DOHH2 (cell line): ENCODE data around the gene ABAT.
"Not testable (repeated sequence)": the region's sequence is repeated elsewhere in the genome, so short reads cannot be mapped to it uniquely, and the experiment has no call there.

Source experiments
- H3F3A ChIP-seq: fragments of 200-600 bp; sonication (generic), shearing (Covaris generic); 2 replicates; pipeline ENCODE4 v1.6.0; 2016; ENCODE audit warnings: antibody characterized with exemption, mild to moderate bottlenecking; ENCODE audit not compliant: control insufficient read depth, insufficient read depth
- H3K27ac ChIP-seq: fragments of 200-600 bp; sonication (generic); 2 replicates; pipeline ENCODE4 v1.5.1; 2014; ENCODE audit warnings: low read depth, mild to moderate bottlenecking, low read length, moderate library complexity
- H3K27me3 ChIP-seq: fragments of 200-600 bp; sonication (generic); 2 replicates; pipeline ENCODE4 v1.6.1; 2014; ENCODE audit warnings: mild to moderate bottlenecking, low read length, mixed read lengths; ENCODE audit not compliant: control insufficient read depth
- H3K36me3 ChIP-seq: fragments of 200-600 bp; sonication (generic); 2 replicates; pipeline ENCODE4 v1.6.1; 2014; ENCODE audit warnings: mild to moderate bottlenecking, low read length, moderate library complexity, mixed read lengths; ENCODE audit not compliant: control insufficient read depth
- H3K4me1 ChIP-seq: fragments of 200-600 bp; sonication (generic); 2 replicates; pipeline ENCODE4 v1.6.1; 2014; ENCODE audit warnings: mild to moderate bottlenecking, low read length, mixed read lengths; ENCODE audit not compliant: control insufficient read depth
- H3K4me2 ChIP-seq: fragments of 200-600 bp; sonication (generic); 2 replicates; pipeline ENCODE4 v1.6.0; 2014; ENCODE audit warnings: mild to moderate bottlenecking, low read length, moderate library complexity
- H3K4me3 ChIP-seq: fragments of 200-600 bp; sonication (generic); 2 replicates; pipeline ENCODE4 v1.5.1; 2014; ENCODE audit warnings: mild to moderate bottlenecking, low read length, mixed read lengths
- H3K79me2 ChIP-seq: fragments of 200-600 bp; sonication (generic); 2 replicates; pipeline ENCODE4 v1.6.1; 2014; ENCODE audit warnings: mild to moderate bottlenecking, low read length, mixed read lengths; ENCODE audit not compliant: control insufficient read depth
- H3K9me2 ChIP-seq: fragments of 200-600 bp; sonication (generic); replicated peaks from 2 replicates; pipeline ENCODE4 v1.6.1; 2014; ENCODE audit warnings: mild to moderate bottlenecking, low read length, mixed read lengths; ENCODE audit not compliant: control insufficient read depth
- H3K9me3 ChIP-seq: fragments of 200-600 bp; sonication (generic); 2 replicates; pipeline ENCODE4 v1.6.1; 2014; ENCODE audit warnings: antibody characterized with exemption, low read length, mixed read lengths; ENCODE audit not compliant: control insufficient read depth, insufficient read depth
- H4K20me1 ChIP-seq: fragments of 200-600 bp; sonication (generic); 2 replicates; pipeline ENCODE4 v1.6.0; 2014; ENCODE audit warnings: low read depth, mild to moderate bottlenecking, antibody characterized with exemption, low read length, moderate library complexity; ENCODE audit not compliant: control insufficient read depth, insufficient read depth
- CTCF ChIP-seq: fragments of 200-600 bp; sonication (generic); IDR thresholded peaks from one replicate; pipeline ENCODE4 v1.5.1; 2014; ENCODE audit warnings: antibody characterized with exemption, mild to moderate bottlenecking, low read depth, low read length; ENCODE audit not compliant: poor library complexity, severe bottlenecking
- EZH2phosphoT487 ChIP-seq: fragments of 200-600 bp; sonication (generic); IDR thresholded peaks from 2 replicates; pipeline ENCODE4 v1.6.1; 2017; ENCODE audit warnings: borderline replicate concordance, mild to moderate bottlenecking, antibody characterized with exemption, low read length, moderate library complexity, mixed read lengths

The ABAT gene

GRCh38 chr16:8739989-8740704 lies 65.7 kb downstream of the ABAT start:
- H3K9me2 ChIP-seq: no peaks in the 10 kb centered on the region
- H3K36me3 ChIP-seq: no peaks in the 10 kb centered on the region
- no peaks in the 10 kb centered on the region for H4K20me1 ChIP-seq
- H3K27ac ChIP-seq: no peak overlapping the region
- no peaks in the 10 kb centered on the region for H3K27me3 ChIP-seq
- no peaks in the 10 kb centered on the region for H3K9me3 ChIP-seq
- no peaks in the 10 kb centered on the region for H3K4me1 ChIP-seq
- TF ChIP-seq EZH2phosphoT487: no peak
- no peak overlapping the region for H3K4me3 ChIP-seq
- H3K79me2 ChIP-seq: no peaks in the 10 kb centered on the region
- no peaks in the 10 kb centered on the region for H3F3A ChIP-seq
- no peak overlapping the region for H3K4me2 ChIP-seq

- TF ChIP-seq CTCF (no peak), EZH2phosphoT487 (no peak)
- Histone ChIP-seq H3K27ac (no peak overlapping the region), H3K79me2 (no peaks in the 10 kb centered on the region), H3K4me2 (no peak overlapping the region), H4K20me1 (no peaks in the 10 kb centered on the region), H3K36me3 (no peaks in the 10 kb centered on the region), H3K9me3 (no peaks in the 10 kb centered on the region), H3K27me3 (no peaks in the 10 kb centered on the region), H3K9me2 (no peaks in the 10 kb centered on the region), H3K4me1 (no peaks in the 10 kb centered on the region), H3K4me3 (no peak overlapping the region), H3F3A (no peaks in the 10 kb centered on the region)
Measured at GRCh38 chr16:8740775-8741355, 66.4 kb downstream of the ABAT start.

- Histone ChIP-seq H3K9me3 (no peaks in the 10 kb centered on the region), H3K4me1 (no peaks in the 10 kb centered on the region), H3K36me3 (no peaks in the 10 kb centered on the region), H3F3A (no peaks in the 10 kb centered on the region), H3K79me2 (no peaks in the 10 kb centered on the region), H3K4me2 (no peak overlapping the region), H3K9me2 (no peaks in the 10 kb centered on the region), H3K4me3 (no peak overlapping the region), H3K27ac (no peak overlapping the region), H3K27me3 (no peaks in the 10 kb centered on the region), H4K20me1 (no peaks in the 10 kb centered on the region)
- no peak for TF ChIP-seq CTCF
Measured at GRCh38 chr16:8741636-8742035, 67.2 kb downstream of the ABAT start.

GRCh38 chr16:8742068-8742467 lies 67.7 kb downstream of the ABAT start:
- no peaks in the 10 kb centered on the region for H3F3A ChIP-seq
- no peaks in the 10 kb centered on the region for H3K36me3 ChIP-seq
- no peak overlapping the region for H3K4me3 ChIP-seq
- no peak overlapping the region for H3K27ac ChIP-seq
- no peaks in the 10 kb centered on the region for H4K20me1 ChIP-seq
- no peaks in the 10 kb centered on the region for H3K27me3 ChIP-seq
- no peak overlapping the region for H3K4me2 ChIP-seq
- no peak for TF ChIP-seq EZH2phosphoT487
- TF ChIP-seq CTCF: no peak
- no peaks in the 10 kb centered on the region for H3K4me1 ChIP-seq
- H3K79me2 ChIP-seq: no peaks in the 10 kb centered on the region
- H3K9me2 ChIP-seq: no peaks in the 10 kb centered on the region
- H3K9me3 ChIP-seq: no peaks in the 10 kb centered on the region

GRCh38 chr16:8748944-8749343 lies 74.5 kb downstream of the ABAT start:
- not testable (repeated sequence) for H4K20me1 ChIP-seq, H3K27me3 ChIP-seq, H3F3A ChIP-seq, H3K36me3 ChIP-seq, H3K27ac ChIP-seq, H3K4me2 ChIP-seq, H3K79me2 ChIP-seq, H3K9me2 ChIP-seq, H3K9me3 ChIP-seq, H3K4me3 ChIP-seq, H3K4me1 ChIP-seq
